GM21786 (cell line): ENCODE results near the gene ZFR2.

Experiments used
- ATAC-seq: cut with Tn5 transposase; IDR thresholded peaks from one replicate; pipeline ENCODE4 v1.9.1; 2021; ENCODE audit not compliant: unreplicated experiment

ZFR2 gene

GRCh38 chr19:3792114-3792513 is 76.7 kb downstream of the ZFR2 start:
- no peak for ATAC-seq

DNA sequence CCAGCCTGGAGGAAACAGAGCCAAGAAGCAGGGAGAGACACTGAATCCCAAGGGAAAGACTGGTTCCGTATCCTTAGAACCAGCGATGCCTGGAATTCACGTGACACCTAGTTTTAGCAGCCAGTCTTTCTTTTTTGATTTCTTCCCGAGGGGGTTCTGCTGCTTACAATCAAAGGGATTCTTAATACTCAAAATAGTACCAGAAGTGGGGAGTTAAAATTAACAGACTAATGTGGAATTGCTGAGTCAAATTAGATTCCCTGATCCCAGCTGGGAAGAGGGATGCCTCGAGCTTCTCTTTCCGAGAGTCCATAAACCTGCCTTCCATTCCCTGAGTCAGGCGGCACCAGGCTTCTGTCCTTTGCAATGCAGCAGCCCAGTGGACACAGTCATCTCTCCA is 77.9 kb downstream of the ZFR2 start:
- ATAC-seq = no peak

DNA sequence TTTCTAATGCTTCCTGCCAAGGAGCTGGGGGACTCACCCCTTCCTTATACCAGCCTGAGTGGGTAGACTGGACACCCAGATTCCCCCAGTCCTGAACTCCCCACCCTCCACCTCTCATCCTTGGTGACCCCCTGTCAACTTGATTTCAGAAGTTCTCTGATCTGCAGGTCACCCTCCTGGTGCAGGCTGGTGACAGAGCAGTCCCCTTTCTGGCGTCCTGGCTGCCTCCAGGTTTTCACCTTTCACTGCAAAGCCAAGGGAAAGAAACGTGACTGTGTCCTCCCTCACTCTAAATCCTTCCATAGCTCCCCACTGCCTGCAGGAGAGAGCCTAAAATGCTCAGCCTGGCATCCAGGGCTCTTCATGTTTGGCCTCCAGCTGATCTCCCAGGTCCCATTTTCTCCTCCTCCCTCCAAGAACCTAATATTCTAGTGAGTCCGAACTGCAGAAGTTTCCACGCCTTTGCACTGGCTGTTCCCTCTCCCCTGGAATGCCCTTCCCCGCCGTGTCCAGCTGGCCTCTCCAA is 78.6 kb downstream of the ZFR2 start:
- no peak for ATAC-seq

DNA sequence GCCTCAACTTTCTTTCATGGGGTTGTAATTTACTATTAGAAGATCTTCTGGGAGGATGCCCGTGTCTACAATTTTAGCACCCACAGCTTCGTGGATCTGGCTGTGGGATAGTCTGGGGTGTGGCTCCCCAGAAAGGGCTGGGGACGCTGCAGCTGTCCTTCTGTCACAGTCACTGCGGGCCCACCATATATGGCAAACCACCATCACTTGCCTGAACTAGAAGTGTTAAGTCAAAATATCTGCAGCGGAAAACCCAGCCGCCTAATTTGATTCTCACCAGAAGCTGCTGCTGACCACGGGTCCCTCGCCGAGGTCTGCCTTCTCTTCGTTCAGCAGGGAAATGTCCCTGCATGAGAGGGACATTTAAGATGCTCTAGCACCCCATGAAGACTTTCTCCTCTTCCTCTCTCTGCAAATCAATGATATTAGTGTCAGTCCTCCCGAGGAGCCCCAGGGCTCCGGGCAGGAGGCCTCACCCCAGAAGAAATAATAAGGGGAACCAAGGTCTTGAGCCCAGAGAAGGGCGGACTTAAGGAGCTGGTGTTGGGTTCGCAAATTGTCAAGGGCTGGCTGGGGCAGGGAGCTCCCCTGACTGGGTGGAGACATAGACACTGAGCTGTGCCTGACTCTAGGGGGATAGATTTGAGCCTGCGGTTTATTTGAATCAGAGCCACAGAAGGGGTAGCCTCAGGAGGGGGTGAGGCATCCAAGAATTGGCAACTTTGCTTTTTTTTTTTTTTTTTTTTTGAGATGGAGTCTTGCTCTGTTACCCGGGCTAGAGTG is 79.7 kb downstream of the ZFR2 start:
- no peak for ATAC-seq

DNA sequence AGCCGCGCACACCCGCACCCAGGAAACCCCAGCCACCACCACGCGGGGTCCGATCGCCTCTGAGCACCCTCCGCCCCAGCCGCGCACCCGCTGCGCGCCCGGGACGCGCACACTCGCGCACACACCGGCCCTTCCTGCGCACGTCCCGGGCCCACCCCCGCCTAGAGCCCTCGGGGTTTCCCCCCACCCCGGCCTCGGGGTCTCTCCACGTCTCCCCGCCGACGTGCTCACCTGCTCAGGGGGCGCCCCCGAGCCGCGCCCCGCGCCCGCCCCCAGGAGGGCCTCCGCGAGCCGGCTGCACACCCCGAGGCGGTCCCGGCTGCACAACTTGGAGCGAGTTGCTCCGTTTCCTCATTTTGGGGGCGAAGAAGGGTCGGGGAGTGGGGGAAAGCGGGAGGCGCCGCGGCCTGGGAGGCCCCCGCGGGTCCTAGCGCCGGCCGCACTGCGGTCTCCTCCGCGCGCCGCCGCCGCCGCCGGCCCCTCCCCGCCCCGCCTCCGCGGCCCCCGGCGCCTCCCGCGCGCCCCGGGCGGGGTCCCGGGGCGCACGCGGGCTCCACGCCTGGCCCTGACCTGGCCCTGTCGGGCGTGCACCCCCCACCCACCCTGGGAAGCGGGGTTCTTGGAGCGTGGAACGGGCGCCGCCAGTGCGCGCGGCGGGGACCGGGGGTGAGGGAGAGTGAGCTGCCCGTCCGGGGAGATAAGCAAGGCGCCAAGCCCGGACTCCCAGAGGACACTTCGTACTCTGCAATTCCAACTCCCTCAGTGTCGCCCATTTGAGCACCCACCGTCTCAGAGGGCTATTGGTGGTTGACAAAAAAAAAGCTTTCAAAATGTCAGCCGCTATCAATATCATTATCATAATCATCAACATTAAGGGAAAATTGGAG is 82.7 kb downstream of the ZFR2 start, which contains the start of gene MATK:
Gene MATK (minus strand): TSS at position 444 of the 887 bp plus-strand sequence. CDS start 1,246 bp downstream, outside the sequence.
- ATAC-seq = no peak

- ATAC-seq = no peak
These were observed 83.3 kb downstream of the ZFR2 start for GRCh38 chr19:3785451-3785937.

- no peak for ATAC-seq
These were observed 84.0 kb downstream of the ZFR2 start for GRCh38 chr19:3784607-3785450.

GRCh38 chr19:3783660-3784584 is 84.9 kb downstream of the ZFR2 start:
- no peak for ATAC-seq

DNA sequence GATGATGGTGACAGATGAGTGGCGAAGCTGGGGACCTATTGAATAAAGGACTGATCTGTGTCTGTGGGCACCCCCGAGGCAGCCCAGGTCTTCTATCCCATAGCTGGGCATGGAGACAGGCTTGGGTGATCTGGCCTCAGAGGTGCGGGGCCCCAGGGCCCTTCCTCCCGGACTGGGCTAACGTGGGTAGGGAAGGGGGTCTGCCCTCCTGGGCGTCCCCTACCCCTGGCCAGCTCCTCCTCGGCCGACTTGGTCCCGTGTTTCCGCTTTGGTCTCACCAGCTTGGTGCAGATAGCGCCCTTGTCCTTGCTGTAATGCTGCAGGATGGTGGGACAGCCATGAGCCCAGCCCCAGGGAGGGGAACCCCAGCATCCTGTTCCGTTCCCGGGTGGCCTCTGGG is 85.9 kb downstream of the ZFR2 start:
- ATAC-seq = no peak

DNA sequence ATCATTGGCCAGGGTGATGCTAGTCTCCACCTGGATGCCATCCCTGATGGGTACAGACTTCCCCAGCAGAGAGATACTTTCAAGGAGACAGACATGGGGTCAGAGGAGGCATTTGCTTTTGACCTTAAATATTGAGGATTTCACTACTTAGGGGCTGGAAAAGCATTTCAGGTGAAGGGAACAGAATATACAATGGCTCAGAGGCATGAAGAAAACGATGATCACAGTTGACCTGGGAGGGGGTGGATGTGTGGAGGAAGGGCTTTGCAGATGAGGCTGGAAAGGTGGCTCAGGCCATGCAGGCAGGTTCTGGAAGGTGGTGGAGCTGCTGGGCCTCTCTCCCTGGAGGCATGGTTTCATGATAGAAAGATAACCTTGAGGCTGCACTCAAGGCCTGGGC is 86.5 kb downstream of the ZFR2 start:
- ATAC-seq = no peak

DNA sequence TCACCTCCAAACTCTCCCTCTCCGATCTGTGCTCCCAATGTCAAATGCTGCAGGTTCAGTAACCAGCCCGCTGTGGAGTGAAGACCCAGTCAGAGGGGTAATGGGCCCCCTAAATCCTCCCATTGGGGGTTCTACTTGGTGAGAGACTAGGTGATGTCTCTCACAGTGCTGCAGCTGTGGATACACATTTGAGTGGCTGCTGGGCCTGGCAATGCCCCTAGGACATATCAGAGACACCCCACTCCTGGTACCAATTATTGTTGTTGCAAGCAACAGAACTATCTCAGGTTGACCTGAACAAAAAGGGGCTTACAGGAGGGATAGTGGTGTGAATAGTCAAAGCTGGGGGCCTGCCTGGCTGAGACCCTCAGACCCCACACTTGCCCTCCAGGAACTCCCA is 87.2 kb downstream of the ZFR2 start:
- no peak for ATAC-seq

- ATAC-seq = no peak
These were observed 88.0 kb downstream of the ZFR2 start for GRCh38 chr19:3780786-3781304.

- no peak for ATAC-seq
These were observed 89.7 kb downstream of the ZFR2 start for GRCh38 chr19:3778899-3779723.

DNA sequence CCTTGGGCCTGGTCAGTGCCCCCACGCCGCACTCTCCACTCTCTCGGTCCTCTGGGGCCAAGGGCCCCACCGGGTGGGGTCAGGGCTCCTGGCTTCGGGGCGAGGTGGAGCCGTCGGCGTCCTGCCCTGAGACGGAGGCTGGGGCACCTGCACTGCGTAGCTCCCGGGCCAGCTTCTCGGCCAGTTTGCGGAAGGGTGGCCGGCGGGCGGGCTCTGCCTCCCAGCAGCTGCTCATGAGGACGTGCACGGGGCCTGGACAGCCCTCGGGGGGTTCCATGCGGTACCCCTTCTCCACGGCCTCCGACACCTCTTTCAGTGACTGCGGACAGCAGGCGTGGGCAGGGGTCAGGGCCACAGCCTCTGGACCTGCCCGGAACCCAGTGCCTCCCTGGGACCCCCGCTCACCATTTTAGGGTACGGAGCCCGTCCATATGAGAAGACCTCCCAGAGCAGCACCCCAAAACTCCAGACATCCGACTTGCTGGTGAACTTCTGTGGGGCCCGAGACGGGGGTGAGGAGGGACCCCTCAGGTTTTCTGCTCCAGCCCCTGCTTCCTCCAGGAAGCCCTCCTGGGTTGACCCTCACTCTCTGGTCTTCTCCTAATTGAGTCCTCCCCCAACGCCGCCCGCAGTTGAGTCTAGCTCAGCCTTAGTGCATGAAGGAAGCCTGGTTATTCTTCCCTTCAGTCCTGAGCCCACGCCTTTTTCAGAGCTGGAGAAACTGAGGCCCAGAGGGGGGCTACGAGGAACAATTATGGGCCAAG is 90.6 kb downstream of the ZFR2 start:
- ATAC-seq = no peak

- no peak for ATAC-seq
These were observed 92.3 kb downstream of the ZFR2 start for GRCh38 chr19:3776479-3777040.

DNA sequence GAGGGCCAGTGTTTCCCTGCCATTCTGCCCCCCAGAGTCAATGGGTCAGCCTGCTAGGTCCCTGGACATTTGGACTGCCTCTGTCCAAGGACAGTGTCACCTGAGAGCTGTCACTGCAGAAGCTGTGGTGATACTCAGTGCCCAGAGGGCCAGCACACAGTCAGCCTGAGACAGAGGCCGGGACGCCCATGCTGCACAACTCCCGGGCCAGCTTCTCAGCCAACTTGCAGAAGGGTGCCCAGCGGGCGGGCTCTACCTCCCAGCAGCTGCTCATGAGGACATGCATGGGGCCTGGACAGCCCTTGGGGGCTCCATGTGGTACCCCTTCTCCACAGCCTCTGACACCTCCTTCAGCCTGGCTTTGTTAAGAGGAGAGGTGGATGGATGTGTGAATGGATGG is 93.0 kb downstream of the ZFR2 start:
- ATAC-seq = no peak

GRCh38 chr19:3775374-3775711 is 93.5 kb downstream of the ZFR2 start:
- ATAC-seq = no peak
